Epithelial cell of alveolus of lung (primary cell): ENCODE results near the gene PRSS27. TPM values are rescaled to one million over a fixed set of nuclear protein-coding genes. Genes with fewer than 3 reads are reported as not detected.

Experiments used
- total RNA-seq: library from RNA; depleted of rRNA; stranded (reverse); fragments of >200 nt; gene quantifications from 2 replicates; pipeline ENCODE4 v1.2.1, GENCODE V29; 2015

The PRSS27 gene
- total RNA-seq: 0.13 and 4.7 TPM in 2 replicates

DNA sequence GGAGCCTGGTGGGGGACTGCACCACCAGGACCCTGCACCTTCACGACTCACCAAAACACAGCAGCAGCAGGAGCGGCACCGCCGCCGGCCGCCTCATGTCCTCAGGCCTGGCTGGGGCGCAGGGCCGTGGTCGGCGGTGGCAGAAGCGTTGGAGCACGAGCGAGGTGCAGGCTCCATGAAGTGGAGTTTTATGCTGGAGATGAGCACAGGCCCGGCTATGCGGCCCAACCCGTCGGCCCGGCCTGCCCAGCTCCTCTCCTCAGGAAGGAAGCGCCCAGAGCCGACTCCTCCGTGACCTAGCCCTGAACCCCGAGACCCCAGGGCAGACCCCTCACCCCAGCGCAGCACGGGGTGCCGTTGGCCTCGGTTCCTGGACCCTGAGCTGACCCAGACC is at the start of gene PRSS27:
TSS of gene PRSS27 (minus strand) at position 161 of the 394 bp plus-strand sequence. CDS start at position 97, 64 bp downstream.

GRCh38 chr16:2752035-2752849 is 32.2 kb upstream of the PRSS27 start, which contains the start of gene SRRM2:
Gene SRRM2, plus strand, starts transcription at chr16:2752638. Its CDS starts 3,727 bp downstream, at chr16:2756365.

GRCh38 chr16:2682209-2683021 is 37.6 kb downstream of the PRSS27 start, which contains the start of gene KCTD5:
Gene KCTD5, plus strand, starts transcription at chr16:2682523. Its CDS starts 26 bp downstream, at chr16:2682549.

Other genes starting within 250 kb of the PRSS27 start
- gene NTN3, start 248.9 kb downstream of the PRSS27 start, total RNA-seq: 0.13 and 1.2 TPM in 2 replicates
- gene TBC1D24, start 245.1 kb downstream of the PRSS27 start, total RNA-seq: 6.7 and 11.5 TPM in 2 replicates
- 51.3 and 55.6 TPM in 2 replicates for gene ATP6V0C, start 206.3 kb downstream of the PRSS27 start, total RNA-seq
- 18.7 and 20.3 TPM in 2 replicates for gene AMDHD2, start 199.9 kb downstream of the PRSS27 start, total RNA-seq
- gene CEMP1, start 188.8 kb downstream of the PRSS27 start, total RNA-seq: not detected in 2 replicates
- 13.6 and 29.9 TPM in 2 replicates for gene PDPK1, start 182.2 kb downstream of the PRSS27 start, total RNA-seq
- gene KCTD5, start 37.7 kb downstream of the PRSS27 start, total RNA-seq: 29.2 and 33.1 TPM in 2 replicates
- 55.5 and 171 TPM in 2 replicates for gene SRRM2, start 32.4 kb upstream of the PRSS27 start, total RNA-seq
- 440 and 841 TPM in 2 replicates for gene ELOB, start 57.1 kb upstream of the PRSS27 start, total RNA-seq
- gene PRSS33, start 67.3 kb upstream of the PRSS27 start, total RNA-seq: not detected in 2 replicates
- gene PRSS41, start 78.2 kb upstream of the PRSS27 start, total RNA-seq: not detected in 2 replicates
- 2.2 TPM in 1 of 2 replicates, not detected in the other for gene PRSS21, start 97.0 kb upstream of the PRSS27 start, total RNA-seq
- 1.4 TPM in 1 of 2 replicates, not detected in the other for gene ZG16B, start 110.1 kb upstream of the PRSS27 start, total RNA-seq
- gene PRSS22, start 137.9 kb upstream of the PRSS27 start, total RNA-seq: 0.40 and 4.3 TPM in 2 replicates
- 76.9 and 147 TPM in 2 replicates for gene FLYWCH2, start 163.0 kb upstream of the PRSS27 start, total RNA-seq
- gene FLYWCH1, start 191.7 kb upstream of the PRSS27 start, total RNA-seq: 34.7 and 50.4 TPM in 2 replicates
- 1.2 TPM in 1 of 2 replicates, not detected in the other for gene KREMEN2, start 244.1 kb upstream of the PRSS27 start, total RNA-seq
- gene PAQR4, start 249.1 kb upstream of the PRSS27 start, total RNA-seq: 6.7 and 13.7 TPM in 2 replicates